ENCODE data around the gene CHRNA3.
"Not testable (repeated sequence)": the region's sequence is repeated elsewhere in the genome, so short reads cannot be mapped to it uniquely, and the experiment has no call there.

The CHRNA3 gene

GRCh38 chr15:78560201-78560600 is 60.6 kb downstream of the CHRNA3 start:
- DNase-seq (ENCODE audit: low spot score), result not testable (repeated sequence)

DNA sequence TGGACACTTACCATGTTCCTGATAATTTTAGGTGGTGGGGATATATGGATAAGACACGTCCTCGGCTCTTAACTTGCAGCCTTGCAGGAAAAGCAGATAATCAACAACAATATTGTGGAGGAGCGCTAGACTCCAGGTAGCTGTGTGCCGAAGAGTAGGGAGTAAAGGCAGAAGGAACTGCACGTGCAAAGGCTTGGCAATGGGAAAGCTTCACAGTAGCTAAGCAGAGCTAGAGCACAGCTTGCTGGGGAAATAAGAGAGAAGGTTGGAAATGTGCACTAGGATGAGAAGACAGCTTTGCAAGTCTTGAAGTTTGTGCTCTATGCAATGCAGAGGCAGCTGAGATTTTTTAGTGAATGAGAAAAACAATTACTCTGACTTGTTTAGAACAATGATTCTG is 68.2 kb downstream of the CHRNA3 start:
- DNase-seq (ENCODE audit: low spot score), result no peak

GRCh38 chr15:78551902-78552301 is 68.9 kb downstream of the CHRNA3 start:
- no peak for DNase-seq (ENCODE audit: low spot score)

- no peak for DNase-seq (ENCODE audit: low spot score)
These were observed 70.0 kb downstream of the CHRNA3 start for GRCh38 chr15:78550815-78551214.

- DNase-seq (ENCODE audit: low spot score), result no peak
These were observed 70.6 kb downstream of the CHRNA3 start for GRCh38 chr15:78550194-78550593.
